AG08396 (cell line): ENCODE data around the gene ADIRF.
"Not testable (repeated sequence)": the region's sequence is repeated elsewhere in the genome, so short reads cannot be mapped to it uniquely, and the experiment has no call there.

Experiments used
- DNase-seq: peaks from one replicate; pipeline ENCODE4 v3.0.0; 2012; ENCODE audit warnings: low spot score, mixed read lengths

Gene ADIRF

DNA sequence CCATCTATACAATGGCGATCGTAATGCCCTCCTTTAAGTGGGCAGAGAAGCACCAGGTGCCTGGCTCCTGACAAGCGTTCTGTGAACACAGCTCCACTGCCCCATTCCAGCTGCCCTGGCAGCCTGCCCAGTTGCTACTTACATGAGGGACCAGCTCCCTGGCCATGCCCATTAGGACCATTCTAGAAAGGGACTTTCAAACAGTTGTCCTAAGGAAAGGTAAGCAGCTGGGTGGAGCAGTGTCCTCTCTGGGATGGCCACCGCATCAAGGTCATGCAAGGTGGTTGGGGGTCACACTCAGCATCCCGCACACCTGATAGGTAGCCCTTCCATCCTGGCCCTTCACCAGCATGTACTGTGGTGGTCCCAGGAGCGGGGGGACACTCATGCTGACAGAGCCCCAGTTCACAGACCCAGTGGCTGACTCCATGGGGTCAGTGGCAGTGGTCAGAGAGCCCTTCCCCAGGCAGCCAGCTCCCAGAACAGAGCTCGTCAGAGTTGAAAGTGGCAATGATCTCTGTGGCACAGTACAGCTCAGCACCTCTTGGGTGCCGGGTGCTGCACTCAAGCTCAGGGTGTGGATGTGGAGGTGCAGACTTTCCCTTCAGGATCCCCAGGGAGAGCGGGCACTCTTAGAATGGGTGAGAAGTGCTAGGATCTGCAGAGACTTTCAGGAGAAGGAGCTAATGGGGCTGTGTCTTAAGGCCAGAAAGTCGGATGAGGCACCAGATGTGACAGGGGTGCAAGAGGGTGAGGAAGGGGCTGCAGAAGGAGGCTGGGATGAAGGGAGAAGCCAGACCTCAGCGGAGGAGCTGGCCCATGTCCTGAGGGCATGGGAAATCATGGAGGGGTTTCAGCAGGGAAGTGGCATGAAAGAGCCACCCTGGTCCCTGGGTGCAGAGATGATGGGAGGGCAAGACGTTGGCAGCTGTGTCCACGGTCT lies 21.8 kb upstream of the ADIRF start:
- no peak for DNase-seq

DNA sequence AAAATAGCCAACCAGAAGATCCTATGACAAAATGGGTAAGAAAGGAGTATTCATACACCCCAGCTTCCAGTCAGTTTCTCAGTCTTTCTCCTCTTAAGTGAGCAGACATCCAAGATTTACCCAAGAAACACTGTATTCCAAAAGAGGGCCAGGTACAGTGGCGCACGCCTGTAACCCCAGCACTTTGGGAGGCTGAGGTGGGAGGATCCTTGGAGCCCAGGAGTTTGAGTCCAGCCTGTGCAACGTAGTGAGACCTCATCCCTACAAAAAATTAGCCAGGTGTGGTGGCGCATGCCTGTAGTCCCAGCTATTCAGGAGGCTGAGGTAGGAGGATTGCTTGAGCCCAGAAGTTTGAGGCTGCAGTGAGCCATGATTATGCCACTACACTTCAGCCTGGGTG lies 20.5 kb upstream of the ADIRF start:
- not testable (repeated sequence) for DNase-seq

DNA sequence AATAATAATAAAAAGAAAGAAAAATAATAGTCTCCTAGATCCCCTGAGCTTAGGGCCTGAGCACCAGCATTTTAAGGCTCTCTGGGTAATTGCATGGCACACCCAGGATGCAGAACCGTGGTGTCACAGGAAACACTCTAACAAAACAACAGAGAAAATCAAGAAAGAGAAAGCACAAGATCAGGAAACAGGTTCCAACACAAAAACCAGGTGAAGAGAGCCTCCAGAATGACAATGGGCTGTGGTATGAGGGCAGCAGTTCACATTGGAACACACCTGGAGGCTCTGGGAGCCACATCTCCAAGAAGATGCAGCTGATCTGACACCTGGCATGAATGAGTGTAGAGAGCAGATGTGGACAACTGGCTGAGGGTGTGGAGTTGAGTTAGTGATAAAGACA lies 17.9 kb upstream of the ADIRF start:
- DNase-seq, result no peak

DNA sequence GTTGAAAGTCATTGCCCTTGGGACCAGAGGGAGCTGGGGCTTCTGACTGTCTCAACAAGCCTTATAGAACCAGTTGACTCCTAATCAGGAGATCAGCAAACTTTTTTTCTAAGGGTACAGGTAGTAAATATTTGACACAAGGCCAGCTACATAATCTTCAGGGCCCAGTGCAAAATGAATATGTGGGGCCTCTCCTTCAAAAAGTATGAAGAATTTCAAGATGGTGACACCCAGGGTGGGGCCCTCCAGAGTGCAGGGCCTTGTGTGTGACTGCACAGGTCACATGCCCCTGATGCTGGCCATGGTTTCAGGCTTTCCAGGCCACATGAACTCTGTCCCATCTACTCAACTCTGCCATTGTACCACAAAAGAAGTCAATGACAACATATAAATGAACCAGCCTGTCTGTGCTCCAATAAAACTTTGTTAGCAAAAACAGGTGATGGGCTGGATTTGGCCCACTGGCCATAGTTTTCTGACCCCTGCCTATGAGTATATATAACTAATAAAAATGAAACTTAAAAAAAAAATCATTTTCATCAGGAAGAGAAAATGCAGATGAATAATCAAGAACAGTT lies 17.0 kb upstream of the ADIRF start:
- no peak for DNase-seq

DNA sequence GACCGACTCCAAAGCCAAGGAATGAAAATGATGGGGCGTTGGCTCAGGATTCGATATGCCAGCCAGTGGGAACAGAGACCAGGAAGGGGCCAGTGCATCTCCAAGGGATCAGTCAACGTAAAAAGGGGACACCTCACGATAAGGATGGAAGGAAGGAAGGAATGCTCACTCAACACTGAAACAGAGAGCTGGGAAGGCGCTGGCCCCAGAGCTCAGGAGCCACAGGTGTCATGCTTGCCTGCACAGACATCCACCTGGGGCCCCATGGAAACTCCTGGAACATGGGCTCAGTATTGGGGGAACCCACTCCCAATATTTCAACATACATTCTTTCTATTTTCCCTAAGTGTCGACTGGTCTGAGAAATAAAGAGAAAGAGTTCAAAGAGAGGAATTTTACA lies 16.2 kb upstream of the ADIRF start:
- DNase-seq, result no peak

DNA sequence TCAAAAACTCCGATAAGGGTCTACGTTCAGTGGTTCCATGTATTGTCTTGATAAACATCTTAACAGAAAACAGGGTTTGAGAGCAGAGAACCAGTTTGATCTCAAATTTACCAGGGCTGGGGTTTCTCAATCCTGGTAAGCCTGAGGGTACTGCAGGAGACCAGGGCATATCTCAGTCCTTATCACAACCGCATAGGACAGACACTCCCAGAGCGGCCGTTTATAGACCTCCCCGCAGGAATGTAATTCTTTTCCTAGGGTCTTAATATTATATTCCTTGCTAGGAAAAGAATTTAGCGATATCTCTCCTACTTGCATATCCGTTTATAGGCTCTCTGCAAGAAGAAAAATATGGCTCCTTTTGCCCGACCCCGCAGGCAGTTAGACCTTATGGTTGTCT lies 15.6 kb upstream of the ADIRF start:
- not testable (repeated sequence) for DNase-seq

DNA sequence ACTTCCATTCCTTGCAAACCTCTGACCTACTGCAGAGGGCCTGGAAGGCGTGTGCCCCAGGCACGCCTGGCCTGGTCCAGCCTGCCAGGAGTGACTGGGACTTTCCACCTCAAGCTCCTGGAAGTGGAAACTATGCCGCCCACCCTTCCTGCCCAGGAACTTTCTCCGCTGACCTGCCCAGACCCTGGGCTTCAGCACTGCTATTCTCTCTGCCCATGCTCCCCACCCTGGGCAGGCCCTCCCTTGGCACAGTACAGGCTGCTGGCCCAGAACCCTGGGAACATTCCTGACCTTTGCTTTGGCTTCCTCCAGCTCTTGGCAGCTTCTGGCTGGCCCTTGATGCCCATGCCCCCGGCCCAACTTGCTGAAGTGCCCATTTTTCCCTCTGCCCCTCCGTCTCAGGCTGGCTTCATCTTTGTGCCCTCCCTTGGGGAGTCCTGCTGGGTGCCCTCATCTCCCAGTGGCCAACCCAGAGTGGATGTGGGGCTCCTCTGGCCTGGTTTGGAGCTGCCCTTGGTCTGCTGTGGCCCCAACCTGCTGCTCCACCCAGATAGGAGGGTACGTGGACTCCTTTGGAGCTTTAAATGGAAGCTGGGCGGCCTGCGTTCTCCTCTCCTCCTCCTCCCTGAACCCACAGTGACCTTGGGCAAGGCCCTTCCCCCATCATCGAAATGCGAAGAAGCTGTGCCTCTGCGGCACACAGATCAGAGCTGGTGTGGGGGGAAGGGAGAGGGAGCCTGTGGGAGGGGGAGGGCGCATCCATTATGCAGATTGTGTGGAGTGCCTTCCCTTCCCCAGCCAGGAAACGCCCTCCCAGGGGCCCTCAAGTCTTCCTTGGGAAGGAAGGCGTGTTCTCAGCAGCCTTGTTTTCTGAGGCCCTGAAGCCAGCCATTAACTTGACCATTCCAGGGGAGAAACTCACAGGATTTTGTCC lies 14.3 kb upstream of the ADIRF start:
- DNase-seq, result no peak

DNA sequence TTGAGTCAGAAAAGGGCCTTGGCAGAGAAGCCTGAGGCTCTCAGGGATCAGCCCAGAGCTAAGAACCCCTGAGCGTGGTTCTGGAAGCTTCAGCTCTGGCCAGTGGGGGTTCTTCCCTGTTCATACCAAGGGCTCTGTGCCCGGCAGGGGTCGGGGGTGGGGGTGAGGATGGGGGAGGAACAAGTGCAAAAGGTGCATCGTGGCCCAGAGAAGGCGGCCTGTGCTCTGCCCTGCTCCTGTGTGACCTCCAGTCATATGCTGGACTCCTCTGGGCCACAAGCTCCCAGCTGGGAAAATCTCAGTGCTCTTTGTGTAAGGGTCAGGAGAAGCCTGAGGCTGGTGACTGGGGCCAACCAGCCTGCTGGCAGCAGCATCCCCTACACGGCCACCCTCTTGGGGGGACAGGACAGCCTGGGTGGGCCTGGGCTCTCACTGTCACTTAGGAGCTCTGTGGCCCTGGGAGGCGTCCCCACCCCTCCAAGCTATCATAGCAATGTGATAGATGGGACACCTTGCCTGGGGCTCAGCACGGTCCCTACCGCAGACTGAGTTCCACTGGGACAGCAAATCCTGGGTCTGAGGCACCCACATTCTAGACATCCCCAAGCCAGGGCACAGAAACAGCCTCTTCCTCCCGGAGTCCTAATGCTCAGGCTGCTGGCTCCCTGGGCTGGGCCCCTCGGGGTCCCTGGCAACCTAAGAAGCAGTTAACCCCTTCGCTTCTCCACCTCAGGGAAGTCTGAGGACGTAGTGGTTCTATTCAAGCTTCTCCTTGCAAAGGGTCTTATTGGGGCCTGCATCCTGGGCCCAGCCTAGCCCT lies 13.4 kb upstream of the ADIRF start:
- DNase-seq, result no peak

DNA sequence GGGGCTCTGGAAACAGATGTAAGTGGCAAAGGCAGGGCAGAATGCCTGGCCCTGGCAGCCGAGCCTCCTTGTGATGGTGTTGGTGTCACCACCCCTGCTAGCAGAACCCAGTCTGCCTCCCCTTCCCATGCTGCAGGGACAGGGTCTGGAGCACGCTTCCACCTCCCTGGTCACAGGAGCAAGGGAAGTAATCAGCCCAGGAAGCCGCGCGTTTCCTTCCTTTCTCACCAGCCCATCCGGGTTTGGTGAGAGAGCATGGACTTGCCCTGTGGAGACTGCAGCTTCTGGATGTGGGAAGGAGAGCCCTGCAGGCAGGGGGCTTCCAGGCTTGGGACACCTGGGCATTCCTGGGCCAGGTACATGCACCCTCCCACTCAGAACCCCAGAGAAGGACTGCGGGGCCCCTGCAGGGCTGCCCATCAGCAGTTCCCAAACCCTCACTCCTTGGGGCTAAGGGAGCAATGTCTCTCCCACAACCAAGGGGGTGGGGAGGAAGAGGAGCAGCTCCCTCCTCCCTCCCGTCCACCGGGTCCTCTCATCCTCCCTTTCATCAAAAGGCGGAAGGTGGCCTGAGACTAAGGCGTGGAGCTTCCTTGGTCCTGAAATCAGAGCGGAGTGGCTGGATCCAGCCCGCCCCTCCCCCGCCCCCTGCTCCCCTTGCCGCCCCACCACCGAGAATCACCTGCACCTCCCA lies 12.6 kb upstream of the ADIRF start:
- DNase-seq, result no peak

DNA sequence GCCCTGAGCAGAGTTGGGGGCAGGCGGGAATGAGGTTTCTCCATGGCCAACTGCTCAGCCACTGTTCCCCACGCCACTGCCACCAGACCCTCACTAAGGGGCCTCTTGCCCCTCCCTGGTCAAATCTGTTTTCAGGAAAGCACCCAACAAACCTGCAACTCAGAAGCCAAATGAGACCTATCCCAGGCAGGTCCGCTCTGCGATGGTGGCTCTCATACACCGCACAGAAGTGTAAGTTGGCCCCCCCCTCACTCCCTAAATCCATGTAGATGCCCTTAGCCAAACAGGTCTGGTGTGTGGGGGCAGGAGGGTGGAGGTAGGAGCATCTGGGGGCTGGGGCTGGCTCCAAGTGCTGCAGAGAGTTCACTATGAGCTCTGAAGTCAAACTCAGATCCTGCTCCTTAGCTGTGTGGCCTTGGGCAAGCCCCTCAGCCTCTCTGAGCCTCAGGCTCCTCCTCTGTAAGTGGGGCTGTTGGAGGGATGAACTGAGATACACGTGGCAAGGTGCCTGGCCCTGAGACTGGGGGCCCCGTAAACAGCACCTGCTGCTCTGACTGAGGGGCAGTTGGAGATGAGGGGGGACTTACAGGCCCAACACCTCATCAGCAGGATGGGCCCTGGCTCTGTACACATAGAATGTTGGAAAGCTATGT lies 12.0 kb upstream of the ADIRF start:
- DNase-seq, result no peak

DNA sequence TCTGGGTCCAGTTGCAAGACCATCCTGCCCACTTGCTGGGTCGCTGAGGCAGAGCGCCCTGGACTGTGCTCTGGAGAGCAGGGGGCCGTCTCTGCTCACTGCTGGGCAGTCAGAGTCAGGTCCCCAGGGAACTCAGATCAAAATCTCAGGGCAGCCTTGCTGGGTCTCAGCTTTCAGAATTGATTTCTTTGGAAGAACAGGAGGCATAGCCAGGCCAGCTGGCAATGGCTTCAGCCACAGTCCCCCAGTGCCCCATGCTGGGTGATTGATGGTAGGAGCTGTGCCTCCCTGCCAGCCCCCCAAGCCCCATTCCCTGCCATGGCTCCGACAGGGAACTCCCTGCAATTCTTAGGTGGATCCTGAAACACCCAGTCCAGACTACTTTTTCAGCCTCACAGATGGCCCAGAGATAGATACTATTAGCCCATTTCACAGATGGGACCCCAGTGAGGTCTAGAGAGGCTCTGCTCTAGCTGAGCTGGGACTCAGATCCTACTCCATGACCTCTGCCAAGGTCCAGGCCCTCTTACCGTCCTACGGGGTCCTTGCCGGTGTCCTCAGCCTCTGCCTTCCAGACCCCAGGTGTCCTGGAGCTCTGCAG lies 11.3 kb upstream of the ADIRF start:
- no peak for DNase-seq

DNA sequence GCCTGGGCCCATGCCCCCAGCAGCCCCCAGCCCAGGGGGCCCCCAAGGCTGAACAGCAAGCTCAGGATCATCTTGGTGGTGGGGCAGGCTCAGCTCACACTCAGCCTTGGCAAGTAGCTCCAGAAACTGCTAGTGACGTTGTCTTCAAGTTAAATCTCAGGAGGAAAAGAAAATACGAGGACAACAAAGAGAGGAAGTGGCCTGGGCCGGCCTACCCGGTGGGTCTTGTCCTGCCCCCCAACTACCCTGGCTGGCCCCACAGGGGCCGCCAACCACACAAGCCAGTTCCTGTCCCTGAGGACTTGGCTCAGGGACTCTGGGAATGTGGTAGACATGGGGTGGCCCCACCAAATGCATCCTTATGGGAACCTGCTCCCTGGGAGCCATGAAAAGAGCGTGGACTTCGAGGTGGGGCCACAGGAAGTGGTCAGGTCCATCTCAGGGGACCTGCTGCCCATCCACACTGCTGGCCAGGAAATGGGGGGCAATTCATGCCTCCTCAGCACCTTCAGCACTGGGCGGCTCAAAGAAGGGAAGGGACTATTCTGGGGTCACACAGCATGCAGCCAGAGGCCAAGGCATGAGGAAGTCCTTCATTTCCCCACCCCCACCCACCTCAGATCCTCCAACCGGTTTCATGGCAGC lies 10.7 kb upstream of the ADIRF start, which contains the start of gene MMRN2:
Gene MMRN2 (minus strand): TSS at position 145 of the 645 bp plus-strand sequence. CDS start 74 bp downstream, at position 71.
- DNase-seq, result no peak

DNA sequence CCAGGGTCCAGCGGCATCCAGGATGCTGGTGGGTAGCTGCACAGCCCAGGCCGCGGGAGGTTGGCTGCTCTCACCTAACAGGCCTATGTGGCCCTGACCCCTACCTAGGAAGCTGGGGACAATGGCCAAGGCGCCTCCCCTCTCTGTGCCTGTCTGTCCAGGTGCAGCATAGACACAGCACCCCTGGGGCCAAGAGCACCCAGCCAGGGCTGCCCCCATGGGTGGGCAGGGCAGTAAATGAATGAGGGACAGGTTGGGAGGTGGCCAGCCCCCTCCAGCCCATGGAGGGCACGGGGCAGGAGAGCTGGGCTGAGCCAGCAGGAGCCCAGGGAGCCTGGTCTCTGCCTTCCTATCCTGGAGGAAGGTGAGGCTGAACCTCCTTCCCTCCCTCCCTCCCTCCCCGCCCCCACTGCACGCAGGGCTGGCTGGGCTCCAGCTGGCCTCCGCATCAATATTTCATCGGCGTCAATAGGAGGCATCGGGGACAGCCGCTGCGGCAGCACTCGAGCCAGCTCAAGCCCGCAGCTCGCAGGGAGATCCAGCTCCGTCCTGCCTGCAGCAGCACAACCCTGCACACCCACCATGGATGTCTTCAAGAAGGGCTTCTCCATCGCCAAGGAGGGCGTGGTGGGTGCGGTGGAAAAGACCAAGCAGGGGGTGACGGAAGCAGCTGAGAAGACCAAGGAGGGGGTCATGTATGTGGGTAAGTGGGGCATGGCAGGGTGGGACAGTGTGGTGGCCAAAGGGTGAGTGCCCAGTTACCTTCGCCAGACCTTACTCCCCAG lies 10.0 kb upstream of the ADIRF start, which contains the start of gene SNCG:
Gene SNCG (plus strand): TSS at position 484 of the 785 bp plus-strand sequence. CDS start 99 bp downstream, at position 583.
- no peak for DNase-seq

DNA sequence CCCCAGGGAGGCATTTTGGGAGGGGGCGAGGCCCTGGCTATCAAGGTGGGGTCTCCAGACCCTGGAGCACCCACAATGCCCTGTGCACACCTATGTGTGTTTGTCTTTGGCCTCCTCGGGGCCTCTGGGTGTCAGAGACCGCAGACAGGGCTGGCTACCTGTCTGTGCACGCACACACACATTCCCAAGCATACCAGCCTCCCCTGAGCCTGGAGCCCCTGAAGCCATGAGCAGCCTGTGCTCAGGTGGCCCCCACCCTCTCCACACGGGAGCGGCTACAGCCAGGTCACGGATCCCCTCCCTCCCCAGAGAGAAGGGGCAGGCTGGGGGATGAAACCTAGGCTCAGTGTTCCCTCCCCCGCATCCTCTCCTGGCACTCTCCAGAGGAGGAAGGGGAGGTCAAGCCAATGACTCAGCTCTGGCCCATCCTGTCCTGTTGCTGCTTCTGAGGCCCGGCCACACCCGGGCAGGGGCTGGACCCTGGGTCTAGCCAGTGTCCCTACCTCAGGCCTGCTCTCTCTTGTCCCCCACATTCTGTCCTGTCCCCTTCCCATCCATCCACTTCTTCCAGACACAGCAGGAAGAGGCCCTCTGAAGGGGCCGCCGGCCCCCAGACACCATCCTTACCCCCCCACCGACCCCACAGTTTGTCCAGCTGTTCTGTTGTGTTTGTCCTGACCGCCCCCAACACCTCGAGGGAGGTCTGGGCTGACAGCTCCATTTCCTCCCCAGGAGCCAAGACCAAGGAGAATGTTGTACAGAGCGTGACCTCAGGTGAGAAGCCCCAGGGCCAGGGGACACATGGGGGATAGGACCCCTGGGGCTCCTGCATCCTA lies 9.2 kb upstream of the ADIRF start:
- DNase-seq, result peak; percentile 55

DNA sequence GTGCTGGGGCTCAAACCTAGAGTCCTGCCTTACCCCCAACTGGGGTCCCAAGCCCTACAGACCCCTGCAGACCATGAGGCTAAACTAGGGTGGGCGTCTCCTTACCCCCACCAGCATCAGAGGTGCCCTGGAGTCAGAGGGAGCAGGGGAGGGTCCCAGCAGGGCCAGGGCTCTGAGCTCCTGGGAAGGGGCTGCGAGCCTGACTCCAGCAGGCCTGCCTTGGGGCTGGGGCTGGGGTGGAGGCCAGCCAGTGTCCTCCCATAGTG lies 8.6 kb upstream of the ADIRF start:
- no peak for DNase-seq

DNA sequence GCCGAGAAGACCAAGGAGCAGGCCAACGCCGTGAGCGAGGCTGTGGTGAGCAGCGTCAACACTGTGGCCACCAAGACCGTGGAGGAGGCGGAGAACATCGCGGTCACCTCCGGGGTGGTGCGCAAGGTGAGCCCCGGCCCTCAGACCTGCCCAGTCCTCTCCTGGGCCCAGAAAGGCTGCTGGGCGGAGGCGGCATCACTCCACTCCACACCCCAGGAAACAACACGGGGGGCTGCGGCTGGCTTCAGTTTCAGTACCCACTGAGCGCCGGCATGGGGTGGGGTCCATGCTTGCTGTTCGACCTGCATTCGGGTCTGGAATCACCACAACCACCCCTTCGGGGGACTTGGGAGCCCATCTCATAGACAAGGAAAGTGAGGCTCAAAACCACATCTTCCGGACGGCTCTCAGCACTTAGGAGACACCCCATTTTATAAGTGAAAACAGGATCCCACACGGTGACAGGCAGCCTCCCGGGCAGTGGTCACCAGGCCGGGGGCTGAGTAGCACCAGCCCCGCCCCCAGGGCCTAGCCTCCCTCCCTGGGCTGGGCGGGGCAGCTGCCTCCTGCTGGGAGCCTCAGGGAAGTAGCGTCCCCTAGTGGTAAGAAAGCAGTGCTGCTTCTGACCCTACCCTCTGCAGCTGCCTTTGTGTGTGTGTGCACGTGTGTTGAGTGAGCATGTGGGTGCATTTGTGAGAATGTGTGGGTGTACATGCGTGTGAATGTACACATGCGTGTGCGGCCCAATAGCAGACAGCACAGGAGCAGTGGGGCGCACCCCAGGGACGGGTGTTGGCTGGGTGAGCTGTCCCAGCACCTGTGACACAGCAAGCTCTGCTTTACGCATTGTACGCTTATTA lies 8.0 kb upstream of the ADIRF start:
- DNase-seq, result peak; percentile 83
